Chondrocyte (in vitro differentiated cells): ENCODE results near the gene SLC17A8. TPM values are rescaled to one million over a fixed set of nuclear protein-coding genes. Genes with fewer than 3 reads are reported as not detected.
A peak's percentile ranks its signal among the peaks of the same experiment; 100 is the strongest.

Source experiments
- DNase-seq: peaks from one replicate; pipeline ENCODE4 v3.0.0; 2021; ENCODE audit warnings: mixed read lengths, low spot score
- H3K27ac Mint-ChIP-seq: one replicate; pipeline ENCODE4 v1.8.0; 2021; ENCODE audit warnings: mild to moderate bottlenecking, moderate library complexity, mixed read lengths; ENCODE audit not compliant: unreplicated experiment
- H3K27me3 Mint-ChIP-seq: 2 replicates; pipeline ENCODE4 v1.8.0; 2021; ENCODE audit warnings: low read depth, mixed read lengths
- H3K36me3 Mint-ChIP-seq: 2 replicates; pipeline ENCODE4 v1.8.0; 2021; ENCODE audit warnings: low read depth, mixed read lengths
- H3K4me1 Mint-ChIP-seq: 2 replicates; pipeline ENCODE4 v1.8.0; 2021; ENCODE audit warnings: low read depth, mild to moderate bottlenecking, mixed read lengths
- H3K4me3 Mint-ChIP-seq: one replicate; pipeline ENCODE4 v1.8.0; 2021; ENCODE audit warnings: mild to moderate bottlenecking, moderate library complexity, mixed read lengths; ENCODE audit not compliant: unreplicated experiment
- H3K9me3 Mint-ChIP-seq: 2 replicates; pipeline ENCODE4 v1.8.0; 2021; ENCODE audit warnings: low read depth, mixed read lengths
- CTCF ChIP-seq: fragments of 200-600 bp; sonication (generic); IDR thresholded peaks from 2 replicates; pipeline ENCODE4 v1.5.0; 2021; ENCODE audit warnings: antibody characterized with exemption, mild to moderate bottlenecking, moderate library complexity
- total RNA-seq: library from RNA; stranded (reverse); gene quantifications from 3 replicates; pipeline ENCODE4 v1.2.1, GENCODE V29; 2021

Gene SLC17A8
- total RNA-seq, 1 donor from 2014 or later = not detected

DNA sequence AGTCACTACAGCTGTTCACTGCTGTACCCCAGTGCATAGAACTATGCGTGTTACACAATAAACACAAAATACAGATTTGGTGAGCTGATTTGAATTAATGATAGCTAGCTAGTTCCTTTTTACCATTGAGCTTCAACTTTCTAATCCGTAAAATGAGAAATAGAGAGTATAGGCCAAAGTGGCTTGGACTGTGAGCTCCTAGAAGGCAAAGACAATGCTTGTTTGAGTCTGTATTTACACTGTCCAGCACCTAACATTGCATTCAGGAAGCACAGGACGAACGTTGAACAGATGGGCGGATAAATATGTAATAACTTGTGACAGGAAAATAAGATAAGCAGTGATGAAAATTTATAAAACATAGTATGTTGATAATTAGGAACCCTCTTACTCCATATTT is 31.5 kb downstream of the SLC17A8 start:
- no peak for DNase-seq
- H3K4me1 Mint-ChIP-seq = no peaks in the 10 kb centered on the region
- H3K27me3 Mint-ChIP-seq = peaks cover 20% of the 10 kb centered on the region
- no peaks in the 10 kb centered on the region for H3K36me3 Mint-ChIP-seq
- H3K9me3 Mint-ChIP-seq = no peaks in the 10 kb centered on the region
- H3K4me3 Mint-ChIP-seq = no peak overlapping the region
- no peak overlapping the region for H3K27ac Mint-ChIP-seq
- no peak for TF ChIP-seq CTCF

DNA sequence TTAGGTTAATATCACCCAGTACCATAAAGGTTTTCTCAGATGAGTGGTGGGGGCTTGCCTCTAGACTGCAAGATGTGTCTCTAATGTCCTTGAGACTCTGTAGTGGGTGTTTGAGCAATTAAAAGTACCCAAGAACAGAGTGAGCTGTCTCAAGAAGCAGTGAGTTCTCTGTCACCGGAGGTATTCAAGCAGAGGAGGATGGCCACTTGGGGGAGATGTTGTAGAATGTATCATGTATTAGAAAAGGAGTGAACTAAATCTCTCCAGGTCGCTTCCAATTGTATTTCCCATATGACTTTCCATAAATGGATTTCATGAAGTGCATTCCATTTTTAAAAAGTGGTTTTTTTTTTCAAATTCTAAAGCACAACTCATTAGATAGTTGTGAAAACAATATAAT is 35.0 kb downstream of the SLC17A8 start:
- no peak overlapping the region for H3K4me3 Mint-ChIP-seq
- DNase-seq = no peak
- no peaks in the 10 kb centered on the region for H3K36me3 Mint-ChIP-seq
- H3K9me3 Mint-ChIP-seq = no peaks in the 10 kb centered on the region
- TF ChIP-seq CTCF = peak; percentile 31
- no peak overlapping the region for H3K27ac Mint-ChIP-seq
- peaks cover 17% of the 10 kb centered on the region for H3K27me3 Mint-ChIP-seq
- H3K4me1 Mint-ChIP-seq = no peaks in the 10 kb centered on the region

GRCh38 chr12:100393200-100393599 is 36.3 kb downstream of the SLC17A8 start:
- H3K27ac Mint-ChIP-seq = no peak overlapping the region
- H3K4me3 Mint-ChIP-seq = no peak overlapping the region
- H3K4me1 Mint-ChIP-seq = no peaks in the 10 kb centered on the region
- H3K27me3 Mint-ChIP-seq = peaks cover 7% of the 10 kb centered on the region
- peaks cover 3% of the 10 kb centered on the region for H3K9me3 Mint-ChIP-seq
- DNase-seq = no peak
- H3K36me3 Mint-ChIP-seq = no peaks in the 10 kb centered on the region
- TF ChIP-seq CTCF = no peak

GRCh38 chr12:100395811-100396210 is 38.9 kb downstream of the SLC17A8 start:
- TF ChIP-seq CTCF = no peak
- Mint-ChIP-seq H3K4me1 (peaks cover 2% of the 10 kb centered on the region), H3K27me3 (peaks cover 2% of the 10 kb centered on the region), H3K4me3 (no peak overlapping the region), H3K36me3 (no peaks in the 10 kb centered on the region), H3K9me3 (peaks cover 5% of the 10 kb centered on the region), H3K27ac (no peak overlapping the region)
- DNase-seq = no peak

GRCh38 chr12:100398307-100398706 is 41.4 kb downstream of the SLC17A8 start:
- no peak overlapping the region for H3K4me3 Mint-ChIP-seq
- no peaks in the 10 kb centered on the region for H3K36me3 Mint-ChIP-seq
- peaks cover 5% of the 10 kb centered on the region for H3K9me3 Mint-ChIP-seq
- no peak overlapping the region for H3K27ac Mint-ChIP-seq
- peaks cover 18% of the 10 kb centered on the region for H3K4me1 Mint-ChIP-seq
- DNase-seq = no peak
- no peak for TF ChIP-seq CTCF
- no peaks in the 10 kb centered on the region for H3K27me3 Mint-ChIP-seq
